NCI-H748 (cell line): ENCODE data around the gene NPLOC4.

ENCODE experiments used
- DNase-seq: peaks from one replicate; lab custom pipeline; 2025; ENCODE audit not compliant: unreplicated experiment; lab: John Stamatoyannopoulos, UW

NPLOC4 gene

GRCh38 chr17:81509207-81509971 lies 127.5 kb downstream of the NPLOC4 start:
- DNase-seq: no peak

GRCh38 chr17:81508639-81509206 lies 128.2 kb downstream of the NPLOC4 start:
- no peak for DNase-seq
